CD4-positive, alpha-beta T cell treated with Interleukin-4 for 1 hour (primary cell): Measurements from ENCODE around the gene ZNF407.
A peak's percentile ranks its signal among the peaks of the same experiment; 100 is the strongest.

Source experiments
- DNase-seq, 2 donors: peaks; one replicate each; pipeline ENCODE4 v3.0.0-alpha.2; 2020 to 2022

The ZNF407 gene

DNA sequence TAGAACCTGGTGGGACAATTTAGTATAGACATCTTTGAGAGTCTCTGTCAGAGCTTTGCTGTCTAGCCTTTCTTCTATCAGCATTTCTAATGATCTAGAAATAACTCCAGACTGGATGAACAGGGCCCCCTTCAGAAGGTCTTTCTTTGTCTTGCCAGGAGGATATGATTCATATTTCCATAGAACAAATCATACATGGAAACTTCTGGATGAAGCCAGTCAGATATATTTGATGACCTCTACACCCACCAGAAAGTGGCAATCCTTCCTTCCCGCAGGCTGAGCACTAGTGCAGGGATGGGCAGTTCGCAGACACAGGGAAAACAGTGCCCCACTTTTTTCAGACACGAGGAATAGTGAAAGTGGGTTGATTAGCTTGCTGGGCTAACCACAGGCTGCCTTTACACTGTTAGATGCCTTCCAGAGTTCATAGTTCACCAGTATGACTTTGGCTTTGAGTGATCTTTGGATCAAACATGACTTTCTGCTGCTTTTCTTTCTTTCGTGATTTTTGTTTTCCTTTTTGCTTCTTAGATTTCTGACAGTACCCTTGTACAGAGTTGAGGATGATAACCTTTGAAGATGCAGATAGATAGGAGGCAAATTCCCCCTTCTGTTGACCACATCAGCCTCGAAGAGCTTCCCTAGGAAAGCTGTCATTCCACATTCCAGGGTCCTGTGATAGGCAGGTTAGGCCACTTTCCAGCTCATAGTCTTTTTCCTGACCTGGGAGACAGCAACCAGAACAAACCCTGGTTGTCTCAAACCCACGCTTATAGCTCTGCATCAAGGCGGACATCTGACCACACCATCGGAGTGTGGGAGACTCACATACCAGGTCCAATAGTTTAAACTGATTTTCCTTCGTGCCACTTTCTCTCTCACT, 237.0 kb downstream of the ZNF407 start:
- no peak for DNase-seq

DNA sequence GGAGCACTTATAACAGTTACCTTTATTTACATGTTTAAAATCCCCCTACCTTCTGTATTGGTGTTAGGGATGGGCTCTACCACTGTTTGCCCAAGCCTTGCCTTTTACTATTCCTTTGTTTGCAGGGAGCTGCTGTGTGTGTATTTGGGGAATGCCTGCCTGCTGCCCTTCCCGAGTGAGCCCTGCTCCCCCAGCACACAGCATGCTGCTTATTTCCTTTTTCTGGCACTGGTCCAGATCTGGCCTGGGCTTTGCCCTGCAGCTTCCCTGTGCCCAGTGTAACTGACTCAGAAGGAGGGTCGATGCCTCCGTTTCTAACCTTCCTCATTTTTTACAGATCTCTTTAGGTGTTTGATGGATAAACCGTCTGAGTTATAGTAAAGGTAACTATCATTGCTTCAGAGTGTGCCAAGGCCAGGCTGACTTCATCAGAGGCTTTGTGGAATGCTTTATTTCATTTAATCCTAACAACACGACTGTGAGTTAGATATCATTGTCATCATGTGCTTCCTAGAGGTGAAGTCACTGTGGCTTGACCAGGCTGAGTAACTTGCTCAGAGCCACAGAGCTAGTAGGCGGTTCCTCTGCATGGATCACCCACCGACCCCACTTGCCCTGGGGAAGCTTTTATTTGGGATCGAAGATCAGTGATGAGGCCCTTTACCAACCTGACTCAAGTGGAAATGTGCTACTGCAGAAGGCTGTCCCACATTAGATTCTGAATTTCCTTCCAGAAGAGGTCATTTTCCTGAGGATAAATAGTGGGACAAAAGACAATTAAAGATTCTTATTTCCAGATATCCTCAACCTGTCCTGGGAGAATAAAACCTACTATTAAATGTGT, 238.8 kb downstream of the ZNF407 start:
- no peak for DNase-seq

GRCh38 chr18:74840492-74841167, 243.0 kb downstream of the ZNF407 start:
- DNase-seq: peak in 1 of 2 donors; percentile 20

DNA sequence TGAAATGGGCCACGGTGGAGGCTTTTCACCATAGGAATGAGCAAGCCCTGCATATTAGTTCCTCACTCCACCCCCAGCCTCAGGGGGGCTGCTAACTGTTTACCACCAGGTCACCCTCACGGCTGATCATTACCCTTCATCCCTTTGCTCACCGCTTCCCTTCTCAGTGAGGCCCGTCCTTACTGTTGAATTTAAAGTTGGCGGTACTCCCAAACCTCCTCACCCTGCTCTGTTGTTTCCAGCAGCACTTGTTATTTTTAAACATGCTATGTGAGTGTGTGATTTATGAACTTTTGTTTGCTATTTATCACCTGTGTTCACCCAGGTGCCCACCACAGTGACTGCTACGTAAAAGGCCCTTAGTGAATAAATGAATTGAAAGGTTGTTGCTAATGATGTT, 243.6 kb downstream of the ZNF407 start:
- DNase-seq: no peak

GRCh38 chr18:74849301-74849700, 251.6 kb downstream of the ZNF407 start:
- no peak for DNase-seq

GRCh38 chr18:74856434-74856833, 258.8 kb downstream of the ZNF407 start:
- no peak for DNase-seq

DNA sequence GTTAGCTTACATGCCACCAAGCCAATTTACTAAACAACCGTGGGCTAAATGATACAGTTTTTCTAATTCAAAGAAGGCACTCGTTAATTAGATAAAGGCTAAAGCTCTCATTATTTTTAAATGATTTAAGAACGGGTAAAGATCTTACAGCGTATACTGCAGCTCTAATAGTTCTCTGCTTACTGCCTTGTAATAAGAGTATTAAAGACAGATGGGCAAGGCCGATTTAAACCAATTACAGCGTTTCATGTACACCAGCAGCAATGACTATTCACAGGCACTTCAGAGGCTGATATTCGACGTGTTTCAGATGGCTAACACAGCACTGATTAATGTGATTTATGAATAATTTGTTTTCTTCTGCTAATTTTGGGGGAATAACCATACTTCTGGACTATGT, 259.3 kb downstream of the ZNF407 start:
- DNase-seq: no peak

DNA sequence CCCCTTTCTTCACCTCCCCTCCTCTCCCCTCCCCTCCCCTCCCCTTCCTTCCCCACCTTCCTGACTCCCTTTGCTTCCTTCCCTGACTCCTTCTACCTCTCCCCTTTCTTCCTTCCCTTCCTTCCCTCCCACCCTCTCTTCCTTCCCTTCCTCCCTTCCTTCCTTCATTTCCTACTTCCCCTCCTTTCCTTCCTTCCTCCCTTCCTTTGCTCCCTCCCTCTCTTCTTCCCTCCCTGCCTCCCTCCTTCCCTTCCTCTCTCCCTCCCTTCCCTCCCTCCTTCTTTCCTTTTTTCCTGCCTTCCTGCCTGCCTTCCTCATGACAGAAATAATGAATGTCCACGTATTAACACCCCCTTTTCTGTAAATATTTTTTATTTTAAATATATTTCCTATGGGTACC, 260.2 kb downstream of the ZNF407 start:
- DNase-seq: no peak

GRCh38 chr18:74861154-74861553, 263.5 kb downstream of the ZNF407 start:
- no peak for DNase-seq

DNA sequence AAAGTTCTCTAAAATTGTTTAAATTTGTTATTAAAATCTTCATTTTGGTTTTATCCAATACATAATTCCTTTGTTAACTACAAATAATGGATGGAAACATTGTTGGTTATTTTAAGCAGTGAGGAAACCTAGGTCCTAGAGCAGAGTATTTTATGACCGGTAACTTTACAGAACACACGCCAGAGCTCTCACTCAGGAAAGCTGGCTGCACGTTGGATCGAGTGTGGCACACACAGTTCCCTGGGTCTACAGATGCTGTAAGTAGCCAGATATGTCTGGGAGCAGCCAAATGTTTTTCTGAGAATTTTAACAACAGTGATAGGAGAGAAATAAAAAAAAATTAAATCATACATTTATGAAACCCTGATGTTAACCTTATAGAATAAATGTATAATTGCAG, 264.4 kb downstream of the ZNF407 start:
- no peak for DNase-seq

GRCh38 chr18:74866577-74866976, 268.9 kb downstream of the ZNF407 start:
- no peak for DNase-seq

GRCh38 chr18:74868461-74868860, 270.8 kb downstream of the ZNF407 start:
- no peak for DNase-seq

DNA sequence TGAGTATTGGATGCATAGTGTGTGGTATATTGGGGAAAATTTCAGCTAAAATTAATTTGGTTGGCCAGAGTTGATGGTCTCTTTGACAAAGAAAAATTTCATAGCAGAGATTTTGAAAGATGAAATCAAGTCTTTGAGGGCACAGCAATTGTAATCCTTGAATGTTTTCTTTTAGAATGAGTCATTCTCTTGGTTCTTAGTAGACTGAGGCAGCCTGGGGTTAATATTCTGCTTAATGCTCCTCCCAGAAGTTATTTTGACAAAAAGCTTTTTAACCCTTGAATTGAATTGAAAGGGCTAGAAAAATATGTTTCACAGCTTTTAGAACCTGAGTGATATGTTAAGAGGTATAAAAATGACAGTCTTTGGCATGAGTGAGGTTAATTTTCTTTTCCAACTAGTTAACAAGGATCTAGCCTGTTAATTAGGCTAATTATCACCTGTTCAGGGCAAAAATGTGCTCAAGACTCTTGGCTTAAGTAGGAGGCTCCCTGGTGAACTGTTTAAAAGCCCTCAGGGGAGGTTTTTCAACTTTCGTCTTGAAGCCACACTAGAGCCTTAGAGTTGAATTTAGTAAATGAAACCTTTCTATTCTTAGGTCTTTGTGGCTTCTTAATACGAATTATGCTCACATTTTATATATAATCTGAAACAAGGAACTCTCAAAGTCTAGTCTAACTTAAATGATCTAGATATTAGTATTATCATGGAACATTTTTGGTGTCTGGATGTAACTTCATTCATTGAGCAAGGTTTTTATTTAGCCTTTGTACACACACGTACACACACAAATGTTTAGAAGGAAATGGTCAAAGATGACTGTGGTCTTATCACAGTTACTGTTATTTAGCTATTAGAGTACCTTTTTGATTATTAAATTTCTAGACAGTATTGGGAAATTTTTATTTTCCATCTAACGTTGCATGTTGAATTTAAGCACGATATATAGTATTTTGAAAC, 272.5 kb downstream of the ZNF407 start:
- no peak for DNase-seq

- no peak for DNase-seq
Observed at GRCh38 chr18:74870950-74871349, 273.3 kb downstream of the ZNF407 start.

- DNase-seq: no peak
Observed at GRCh38 chr18:74873629-74874028, 276.0 kb downstream of the ZNF407 start.

DNA sequence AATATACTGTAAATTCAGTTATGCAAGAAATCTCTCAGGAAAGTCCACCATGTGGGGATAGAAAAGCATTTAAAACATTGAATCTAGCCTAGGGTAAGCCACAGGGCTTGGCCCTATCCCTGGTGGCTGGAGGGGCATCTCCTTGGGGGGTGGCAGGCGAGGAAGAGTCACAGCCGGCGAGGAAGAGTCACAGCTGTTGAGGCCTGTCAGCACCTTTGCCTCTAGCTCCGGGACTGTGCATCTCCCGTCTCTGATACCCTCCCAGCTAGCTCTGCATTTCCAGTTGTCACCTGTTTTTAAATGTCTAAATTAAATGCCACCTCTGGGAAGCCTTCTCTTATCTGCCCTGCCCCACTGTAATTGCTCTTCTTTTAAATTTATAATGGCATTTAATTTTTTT, 276.7 kb downstream of the ZNF407 start:
- DNase-seq: no peak

GRCh38 chr18:74876630-74877243, 279.1 kb downstream of the ZNF407 start:
- DNase-seq: no peak

GRCh38 chr18:74878267-74878666, 280.6 kb downstream of the ZNF407 start:
- no peak for DNase-seq

DNA sequence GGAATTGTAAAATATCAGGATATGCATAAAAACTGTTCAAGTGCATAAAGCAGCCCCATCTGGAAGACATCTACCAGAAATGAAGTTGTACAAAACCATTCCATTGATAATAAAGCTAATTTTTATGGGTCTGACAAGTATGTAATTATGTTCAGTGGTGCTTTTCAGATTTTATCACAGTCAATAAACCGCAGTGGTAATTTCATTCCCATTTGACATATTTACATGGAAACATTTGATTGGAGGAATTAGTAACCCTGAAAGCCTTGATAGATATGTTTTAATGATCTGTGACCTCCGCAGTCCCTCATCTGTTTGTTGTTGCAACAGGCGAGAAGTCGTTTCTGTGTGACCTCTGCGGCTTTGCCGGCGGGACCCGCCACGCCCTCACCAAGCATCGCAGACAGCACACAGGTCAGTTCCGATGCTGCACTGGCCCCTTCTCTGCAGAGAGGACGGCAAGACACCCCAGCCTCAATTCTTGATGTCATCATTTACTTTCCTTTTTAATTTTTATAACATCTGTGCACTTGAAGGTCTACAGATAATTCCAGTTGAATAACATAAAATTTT, 283.1 kb downstream of the ZNF407 start:
- no peak for DNase-seq

GRCh38 chr18:74892066-74892627, 294.5 kb downstream of the ZNF407 start:
- no peak for DNase-seq

DNA sequence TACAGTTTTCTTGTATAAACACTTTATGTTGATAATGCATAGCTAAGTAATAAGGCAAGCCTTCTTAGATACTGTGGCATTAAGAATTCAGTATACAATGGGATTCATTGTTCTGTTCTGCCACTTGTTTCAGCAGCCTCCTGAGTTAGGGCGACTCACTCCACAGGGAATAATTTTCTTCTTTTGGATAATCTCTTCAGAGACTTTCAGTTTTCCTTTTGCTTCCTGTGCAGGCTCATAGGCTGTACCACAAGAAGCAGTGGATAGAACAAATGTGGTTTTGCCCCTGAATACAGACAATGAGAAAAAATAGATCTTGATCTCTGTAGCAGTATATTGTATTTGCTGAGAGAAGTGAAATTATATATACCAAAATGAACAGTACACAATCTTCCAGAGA, 298.0 kb downstream of the ZNF407 start:
- DNase-seq: no peak
